Measurements from ENCODE around the gene ANXA10. TPM values are rescaled to one million over a fixed set of nuclear protein-coding genes. Genes with fewer than 3 reads are reported as not detected.

Gene ANXA10
- polyA plus RNA-seq, 1 of the 3 experiments (the other 2 are of a cell fraction): 0.23 TPM

DNA sequence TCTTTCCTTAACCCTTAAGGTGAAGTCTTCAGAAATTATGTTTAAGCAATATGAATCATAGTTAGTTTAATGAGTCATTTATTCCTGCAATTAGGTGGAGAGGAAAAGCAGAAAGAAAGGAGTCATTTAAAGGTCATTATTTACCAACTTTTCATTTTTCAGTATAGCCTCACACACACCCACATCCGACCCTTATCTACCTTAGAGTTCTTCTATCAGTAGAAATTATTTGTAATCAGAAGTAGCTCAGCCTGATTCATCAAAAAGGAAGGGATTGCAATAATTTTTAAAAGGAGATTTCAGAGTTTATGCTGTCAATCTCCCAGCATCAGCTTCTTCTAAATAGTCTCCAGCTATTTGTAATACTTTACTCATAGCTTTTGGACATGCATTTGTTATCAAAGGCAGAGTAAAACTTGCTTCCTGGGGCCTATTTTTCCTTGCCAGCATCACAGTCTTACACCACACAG is 5.9 kb downstream of the ANXA10 start (continued):
- TF ChIP-seq MXI1 (IDR thresholded peaks at IDR 0.05; ENCODE audit: low read depth, low read length): no peak
- TF ChIP-seq TCF12 (IDR thresholded peaks at IDR 0.05): peak; percentile 21; the same call in 1 of the 2 replicates
- TF ChIP-seq, protein P1, sequence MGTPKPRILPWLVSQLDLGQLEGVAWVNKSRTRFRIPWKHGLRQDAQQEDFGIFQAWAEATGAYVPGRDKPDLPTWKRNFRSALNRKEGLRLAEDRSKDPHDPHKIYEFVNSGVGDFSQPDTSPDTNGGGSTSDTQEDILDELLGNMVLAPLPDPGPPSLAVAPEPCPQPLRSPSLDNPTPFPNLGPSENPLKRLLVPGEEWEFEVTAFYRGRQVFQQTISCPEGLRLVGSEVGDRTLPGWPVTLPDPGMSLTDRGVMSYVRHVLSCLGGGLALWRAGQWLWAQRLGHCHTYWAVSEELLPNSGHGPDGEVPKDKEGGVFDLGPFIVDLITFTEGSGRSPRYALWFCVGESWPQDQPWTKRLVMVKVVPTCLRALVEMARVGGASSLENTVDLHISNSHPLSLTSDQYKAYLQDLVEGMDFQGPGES (IDR thresholded peaks at IDR 0.05; ENCODE audit: low read depth, low read length): no peak
- TF ChIP-seq RXRA (IDR thresholded peaks at IDR 0.05; ENCODE audit: borderline replicate concordance, low read depth): peak; percentile 62
- TF ChIP-seq REST (IDR thresholded peaks at IDR 0.05; ENCODE audit: low read depth, low read length): no peak
- TF ChIP-seq FOXM1 (IDR thresholded peaks at IDR 0.05; ENCODE audit: low read depth): no peak
- no peak for TF ChIP-seq MAX (IDR thresholded peaks at IDR 0.05; ENCODE audit: low read depth)

DNA sequence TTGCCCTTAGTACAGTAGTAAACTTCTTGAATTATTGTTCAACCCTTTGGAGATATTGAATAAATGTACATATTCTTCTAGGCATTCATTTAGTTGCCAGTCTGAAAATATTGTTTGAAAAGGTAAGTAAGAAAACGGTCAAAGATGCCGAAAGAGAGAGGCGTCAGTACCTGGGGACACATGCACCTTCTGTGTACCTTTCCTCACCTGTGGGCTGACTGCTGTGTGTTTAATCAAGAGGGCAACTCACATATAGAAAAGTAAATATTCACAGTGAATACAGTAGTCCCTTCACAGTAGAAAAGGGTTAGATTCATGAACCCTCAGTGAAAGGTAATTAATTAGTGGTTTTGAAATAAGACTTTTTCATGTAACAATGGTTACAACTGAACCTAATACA is 6.9 kb downstream of the ANXA10 start:
- DNase-seq: no peak
- Histone ChIP-seq H3K36me3 (replicated peaks in 1 of 2; ENCODE audit: control insufficient read depth in 1 of 2, insufficient read depth in 2 of 2, low read length in 1 of 2) (no peaks in the 10 kb centered on the region), H3K27me3 (ENCODE audit: insufficient read depth) (no peaks in the 10 kb centered on the region), H3K79me2 (ENCODE audit: insufficient read depth) (no peaks in the 10 kb centered on the region), H3K9me2 (no peaks in the 10 kb centered on the region), H3K4me2 (no peak overlapping the region), H3K9ac (no peak overlapping the region), H2AFZ (ENCODE audit: low read depth) (0 out of 2 replicates have a peak overlapping the region, but pooled peaks have one; percentile 37), H4K20me1 (ENCODE audit: insufficient read depth) (no peaks in the 10 kb centered on the region), H3K4me3 (ENCODE audit: low read depth in 2 of 2, low read length in 1 of 2) (no peak overlapping the region), H3K4me1 (ENCODE audit: control insufficient read depth in 1 of 2, insufficient read depth in 2 of 2, low read depth in 1 of 2, low read length in 1 of 2) (peaks cover 0 to 12% of the 10 kb centered on the region in 2 experiments; a peak in 2 of 4 replicates), H3F3A (replicated peaks; ENCODE audit: insufficient read depth) (peaks cover 26% of the 10 kb centered on the region), H3K27ac (ENCODE audit: low read depth in 2 of 2, low read length in 1 of 2) (peak overlapping the region in 1 of 2 experiments; percentile 67; a peak in 2 of 4 replicates), H3K9me3 (no peaks in the 10 kb centered on the region; the same call in 1 of the 2 replicates)
- POLR2A ChIA-PET: no interaction called here
- 86% methylated on average over 3 of the region's 3 CpGs for WGBS (ENCODE audit: low lambda C conversion rate)
- CTCF ChIA-PET: no interaction called here
- no peak for TF ChIP-seq RFX5 (IDR thresholded peaks at IDR 0.05; ENCODE audit: low read length)

- Histone ChIP-seq H3K27ac (ENCODE audit: low read depth in 2 of 2, low read length in 1 of 2) (no peak overlapping the region), H3K9me3 (no peaks in the 10 kb centered on the region; the same call in 1 of the 2 replicates), H2AFZ (ENCODE audit: low read depth) (no peak overlapping the region), H3K9ac (no peak overlapping the region), H3K4me2 (no peak overlapping the region), H3K79me2 (ENCODE audit: insufficient read depth) (no peaks in the 10 kb centered on the region), H3K4me1 (ENCODE audit: control insufficient read depth in 1 of 2, insufficient read depth in 2 of 2, low read depth in 1 of 2, low read length in 1 of 2) (peaks cover 0 to 7% of the 10 kb centered on the region in 2 experiments; a peak in 2 of 4 replicates), H3F3A (replicated peaks; ENCODE audit: insufficient read depth) (peaks cover 20% of the 10 kb centered on the region), H3K27me3 (ENCODE audit: insufficient read depth) (no peaks in the 10 kb centered on the region), H3K4me3 (ENCODE audit: low read depth in 2 of 2, low read length in 1 of 2) (no peak overlapping the region), H3K9me2 (no peaks in the 10 kb centered on the region), H4K20me1 (ENCODE audit: insufficient read depth) (no peaks in the 10 kb centered on the region), H3K36me3 (replicated peaks in 1 of 2; ENCODE audit: control insufficient read depth in 1 of 2, insufficient read depth in 2 of 2, low read length in 1 of 2) (no peaks in the 10 kb centered on the region)
- 95% methylated on average over 1 of the region's 1 CpG for WGBS (ENCODE audit: low lambda C conversion rate)
- CTCF ChIA-PET: no interaction called here
- POLR2A ChIA-PET: no interaction called here
- no peak for DNase-seq
- TF ChIP-seq, protein P2, sequence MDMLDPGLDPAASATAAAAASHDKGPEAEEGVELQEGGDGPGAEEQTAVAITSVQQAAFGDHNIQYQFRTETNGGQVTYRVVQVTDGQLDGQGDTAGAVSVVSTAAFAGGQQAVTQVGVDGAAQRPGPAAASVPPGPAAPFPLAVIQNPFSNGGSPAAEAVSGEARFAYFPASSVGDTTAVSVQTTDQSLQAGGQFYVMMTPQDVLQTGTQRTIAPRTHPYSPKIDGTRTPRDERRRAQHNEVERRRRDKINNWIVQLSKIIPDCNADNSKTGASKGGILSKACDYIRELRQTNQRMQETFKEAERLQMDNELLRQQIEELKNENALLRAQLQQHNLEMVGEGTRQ (IDR thresholded peaks at IDR 0.05; ENCODE audit: borderline replicate concordance, low read depth, low read length): no peak
- TF ChIP-seq TEAD4 (IDR thresholded peaks at IDR 0.05; ENCODE audit: borderline replicate concordance, insufficient read depth) (no peak), TCF12 (IDR thresholded peaks at IDR 0.05) (no peak), PBX3 (IDR thresholded peaks at IDR 0.05) (no peak), GATA2 (CRISPR knock-in tag; IDR thresholded peaks at IDR 0.05) (no peak), ELF1 (IDR thresholded peaks at IDR 0.05) (no peak), RXRA (IDR thresholded peaks at IDR 0.05; ENCODE audit: borderline replicate concordance, low read depth) (no peak), FOSL2 (IDR thresholded peaks at IDR 0.05; ENCODE audit: borderline replicate concordance, low read depth) (no peak)
- TF ChIP-seq, protein P3, sequence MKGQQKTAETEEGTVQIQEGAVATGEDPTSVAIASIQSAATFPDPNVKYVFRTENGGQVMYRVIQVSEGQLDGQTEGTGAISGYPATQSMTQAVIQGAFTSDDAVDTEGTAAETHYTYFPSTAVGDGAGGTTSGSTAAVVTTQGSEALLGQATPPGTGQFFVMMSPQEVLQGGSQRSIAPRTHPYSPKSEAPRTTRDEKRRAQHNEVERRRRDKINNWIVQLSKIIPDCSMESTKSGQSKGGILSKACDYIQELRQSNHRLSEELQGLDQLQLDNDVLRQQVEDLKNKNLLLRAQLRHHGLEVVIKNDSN (IDR thresholded peaks at IDR 0.05; ENCODE audit: borderline replicate concordance, low read depth): no peak
Observed at GRCh38 chr4:168101026-168101425, 8.7 kb downstream of the ANXA10 start.
